Astrocyte (in vitro differentiated cells and primary cell): ENCODE results near the gene UNC5C. TPM values are rescaled to one million over a fixed set of nuclear protein-coding genes. Genes with fewer than 3 reads are reported as not detected.

Source experiments
- DNase-seq: peaks from one replicate; pipeline ENCODE4 v3.0.0-alpha.2; 2010; ENCODE audit warnings: low read depth
- FAIRE-seq: peaks from 2 replicates; lab custom pipeline; 2011; peaks lifted over from hg19 to GRCh38; lab: Jason Lieb, UNC
- H2AFZ ChIP-seq: 2 replicates; pipeline ENCODE4 v1.6.0; 2012; ENCODE audit warnings: low read depth, low read length, inconsistent platforms
- H3K27ac ChIP-seq: 2 replicates; pipeline ENCODE4 v1.5.1; 2011; ENCODE audit warnings: low read depth, low read length, inconsistent platforms
- H3K27me3 ChIP-seq: 2 replicates; pipeline ENCODE4 v1.6.0; 2011; ENCODE audit warnings: low read length, inconsistent platforms; ENCODE audit not compliant: insufficient read depth
- H3K36me3 ChIP-seq: 2 replicates; pipeline ENCODE4 v1.5.1; 2011; ENCODE audit warnings: low read length, inconsistent platforms; ENCODE audit not compliant: insufficient read depth
- H3K4me1 ChIP-seq: 2 replicates; pipeline ENCODE4 v1.5.1; 2011; ENCODE audit warnings: low read length, inconsistent platforms; ENCODE audit not compliant: insufficient read depth
- H3K4me2 ChIP-seq: 2 replicates; pipeline ENCODE4 v1.6.0; 2012; ENCODE audit warnings: low read length, inconsistent platforms
- H3K4me3 ChIP-seq: 2 replicates; pipeline ENCODE4 v1.5.1; 2011; ENCODE audit warnings: low read depth, mild to moderate bottlenecking, low read length, inconsistent platforms; ENCODE audit not compliant: insufficient read depth
- H3K79me2 ChIP-seq: 2 replicates; pipeline ENCODE4 v1.6.0; 2012; ENCODE audit warnings: mild to moderate bottlenecking, low read length, inconsistent platforms; ENCODE audit not compliant: insufficient read depth
- H3K9ac ChIP-seq: 2 replicates; pipeline ENCODE4 v1.6.0; 2012; ENCODE audit warnings: mild to moderate bottlenecking, low read length, inconsistent platforms
- H3K9me3 ChIP-seq: 2 replicates; pipeline ENCODE4 v1.5.1; 2012; ENCODE audit warnings: low read depth, mild to moderate bottlenecking, low read length, inconsistent platforms; ENCODE audit not compliant: insufficient read depth
- H4K20me1 ChIP-seq: 2 replicates; pipeline ENCODE4 v1.6.0; 2012; ENCODE audit warnings: low read length, inconsistent platforms; ENCODE audit not compliant: insufficient read depth
- H3K27ac Mint-ChIP-seq: one replicate; pipeline ENCODE4 v1.8.0; 2021; ENCODE audit warnings: mild to moderate bottlenecking, mixed read lengths; ENCODE audit not compliant: unreplicated experiment
- H3K27me3 Mint-ChIP-seq: one replicate; pipeline ENCODE4 v1.8.0; 2021; ENCODE audit warnings: low read depth, mixed read lengths; ENCODE audit not compliant: unreplicated experiment
- H3K36me3 Mint-ChIP-seq: one replicate; pipeline ENCODE4 v1.8.0; 2021; ENCODE audit warnings: low read depth, mixed read lengths; ENCODE audit not compliant: unreplicated experiment
- H3K4me1 Mint-ChIP-seq: one replicate; pipeline ENCODE4 v1.8.0; 2021; ENCODE audit warnings: low read depth, mixed read lengths; ENCODE audit not compliant: unreplicated experiment
- H3K4me3 Mint-ChIP-seq: one replicate; pipeline ENCODE4 v1.8.0; 2021; ENCODE audit warnings: mild to moderate bottlenecking, moderate library complexity, mixed read lengths; ENCODE audit not compliant: unreplicated experiment
- H3K9me3 Mint-ChIP-seq: one replicate; pipeline ENCODE4 v1.8.0; 2021; ENCODE audit warnings: mild to moderate bottlenecking, mixed read lengths; ENCODE audit not compliant: unreplicated experiment
- EZH2 ChIP-seq: IDR thresholded peaks from 2 replicates; pipeline ENCODE4 v1.6.1; 2012; ENCODE audit warnings: mild to moderate bottlenecking, low read length, inconsistent platforms; ENCODE audit not compliant: insufficient read depth
- total RNA-seq: library from RNA; stranded (reverse); gene quantifications from 2 replicates; pipeline ENCODE4 v1.2.1, GENCODE V29; 2021
- TF ChIP-seq, protein P1 (sequence below): IDR thresholded peaks from 2 replicates; pipeline ENCODE4 v1.5.1; 2011; ENCODE audit warnings: low read depth, mild to moderate bottlenecking, inconsistent platforms, low read length, moderate library complexity; ENCODE audit not compliant: insufficient read depth

The UNC5C gene
- total RNA-seq, 1 donor from 2014 or later: 3.1 TPM

DNA sequence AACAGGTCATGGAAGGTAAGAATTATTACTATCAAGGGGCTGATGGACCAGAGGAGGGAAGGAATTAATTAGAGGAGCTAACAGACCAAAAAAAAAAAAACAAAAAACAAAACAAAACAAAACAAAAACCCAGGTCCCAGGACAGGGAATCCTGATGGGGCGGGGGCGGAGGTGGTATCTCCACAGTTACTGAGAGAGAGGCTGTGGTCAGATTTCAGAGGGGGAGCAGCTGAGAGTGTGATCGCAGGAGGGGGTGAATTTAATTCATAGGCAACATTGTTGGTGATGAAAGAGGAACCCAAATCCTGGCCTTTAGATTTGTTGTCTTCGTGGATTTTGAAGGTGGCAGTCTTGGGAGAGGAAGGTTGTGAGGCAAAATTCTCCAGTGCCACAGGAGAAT is 389.4 kb downstream of the UNC5C start:
- Histone ChIP-seq H3K36me3 (no peaks in the 10 kb centered on the region), H3K9ac (no peak overlapping the region), H3K27me3 (no peaks in the 10 kb centered on the region), H3K4me1 (no peaks in the 10 kb centered on the region), H3K79me2 (no peaks in the 10 kb centered on the region), H3K4me3 (no peak overlapping the region), H3K4me2 (no peak overlapping the region), H3K9me3 (no peaks in the 10 kb centered on the region), H3K27ac (no peak overlapping the region), H4K20me1 (no peaks in the 10 kb centered on the region), H2AFZ (no peak overlapping the region)
- TF ChIP-seq EZH2: no peak
- TF ChIP-seq, protein P1, sequence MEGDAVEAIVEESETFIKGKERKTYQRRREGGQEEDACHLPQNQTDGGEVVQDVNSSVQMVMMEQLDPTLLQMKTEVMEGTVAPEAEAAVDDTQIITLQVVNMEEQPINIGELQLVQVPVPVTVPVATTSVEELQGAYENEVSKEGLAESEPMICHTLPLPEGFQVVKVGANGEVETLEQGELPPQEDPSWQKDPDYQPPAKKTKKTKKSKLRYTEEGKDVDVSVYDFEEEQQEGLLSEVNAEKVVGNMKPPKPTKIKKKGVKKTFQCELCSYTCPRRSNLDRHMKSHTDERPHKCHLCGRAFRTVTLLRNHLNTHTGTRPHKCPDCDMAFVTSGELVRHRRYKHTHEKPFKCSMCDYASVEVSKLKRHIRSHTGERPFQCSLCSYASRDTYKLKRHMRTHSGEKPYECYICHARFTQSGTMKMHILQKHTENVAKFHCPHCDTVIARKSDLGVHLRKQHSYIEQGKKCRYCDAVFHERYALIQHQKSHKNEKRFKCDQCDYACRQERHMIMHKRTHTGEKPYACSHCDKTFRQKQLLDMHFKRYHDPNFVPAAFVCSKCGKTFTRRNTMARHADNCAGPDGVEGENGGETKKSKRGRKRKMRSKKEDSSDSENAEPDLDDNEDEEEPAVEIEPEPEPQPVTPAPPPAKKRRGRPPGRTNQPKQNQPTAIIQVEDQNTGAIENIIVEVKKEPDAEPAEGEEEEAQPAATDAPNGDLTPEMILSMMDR: no peak
- DNase-seq (no peak), FAIRE-seq (no peak)
- Mint-ChIP-seq H3K9me3 (no peaks in the 10 kb centered on the region), H3K36me3 (peaks cover 12% of the 10 kb centered on the region), H3K27ac (no peak overlapping the region), H3K27me3 (no peaks in the 10 kb centered on the region), H3K4me1 (peaks cover 13% of the 10 kb centered on the region), H3K4me3 (no peak overlapping the region)

DNA sequence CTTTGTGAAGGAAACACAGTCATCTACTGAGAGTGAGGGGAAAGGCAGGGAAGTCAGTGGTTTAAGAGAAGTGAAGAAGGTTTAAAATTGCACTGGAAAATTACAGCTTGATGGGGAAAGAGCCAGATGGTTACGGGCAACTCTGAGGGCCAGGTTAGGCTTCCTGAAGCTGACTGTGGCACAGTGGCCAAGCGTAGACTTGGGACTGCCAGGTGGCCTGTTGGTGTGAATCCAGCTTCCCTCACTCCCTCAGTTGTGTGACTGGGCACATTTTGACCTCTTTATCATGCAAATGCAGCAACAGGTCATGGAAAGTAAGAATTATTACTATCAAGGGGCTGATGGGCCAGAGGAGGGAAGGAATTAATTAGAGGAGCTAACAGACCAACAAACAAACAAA is 390.1 kb downstream of the UNC5C start:
- Histone ChIP-seq H3K4me3 (no peak overlapping the region), H4K20me1 (no peaks in the 10 kb centered on the region), H3K36me3 (no peaks in the 10 kb centered on the region), H3K79me2 (no peaks in the 10 kb centered on the region), H3K9me3 (no peaks in the 10 kb centered on the region), H3K27me3 (no peaks in the 10 kb centered on the region), H3K9ac (no peak overlapping the region), H3K27ac (no peak overlapping the region), H2AFZ (no peak overlapping the region), H3K4me1 (no peaks in the 10 kb centered on the region), H3K4me2 (no peak overlapping the region)
- Mint-ChIP-seq H3K27ac (no peak overlapping the region), H3K4me1 (peaks cover 13% of the 10 kb centered on the region), H3K4me3 (no peak overlapping the region), H3K36me3 (peaks cover 12% of the 10 kb centered on the region), H3K9me3 (no peaks in the 10 kb centered on the region), H3K27me3 (no peaks in the 10 kb centered on the region)
- TF ChIP-seq EZH2: no peak
- TF ChIP-seq, protein P1: no peak
- DNase-seq (no peak), FAIRE-seq (no peak)

DNA sequence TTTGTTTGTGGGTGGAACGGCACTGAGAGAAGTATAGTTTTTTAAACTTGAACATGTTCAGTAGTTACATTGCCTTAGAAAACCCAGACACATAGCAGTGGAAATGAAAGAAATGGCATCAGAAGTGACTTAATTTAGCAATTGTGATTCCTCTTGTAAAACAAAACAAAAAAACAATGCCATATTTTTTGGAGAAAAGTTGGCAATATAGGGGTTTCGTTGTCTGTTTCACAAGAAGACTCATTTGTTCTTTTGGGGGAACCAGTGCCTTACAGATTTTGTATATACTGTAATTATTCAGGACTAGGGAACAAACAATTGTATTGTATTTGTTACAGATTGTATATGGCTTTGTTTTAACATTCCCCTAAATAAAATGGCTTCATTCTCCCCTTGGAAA is 390.7 kb downstream of the UNC5C start:
- Mint-ChIP-seq H3K36me3 (peaks cover 12% of the 10 kb centered on the region), H3K9me3 (no peaks in the 10 kb centered on the region), H3K27me3 (no peaks in the 10 kb centered on the region), H3K4me3 (no peak overlapping the region), H3K27ac (no peak overlapping the region), H3K4me1 (peaks cover 17% of the 10 kb centered on the region)
- no peak overlapping the region for H3K4me3 ChIP-seq
- no peaks in the 10 kb centered on the region for H3K79me2 ChIP-seq
- no peaks in the 10 kb centered on the region for H4K20me1 ChIP-seq
- no peak overlapping the region for H3K9ac ChIP-seq
- DNase-seq: no peak
- H3K4me1 ChIP-seq: no peaks in the 10 kb centered on the region
- H3K4me2 ChIP-seq: no peak overlapping the region
- no peaks in the 10 kb centered on the region for H3K9me3 ChIP-seq
- no peaks in the 10 kb centered on the region for H3K36me3 ChIP-seq
- no peak for FAIRE-seq
- H2AFZ ChIP-seq: no peak overlapping the region
- no peak overlapping the region for H3K27ac ChIP-seq
- H3K27me3 ChIP-seq: no peaks in the 10 kb centered on the region
- TF ChIP-seq, protein P1: no peak
- TF ChIP-seq EZH2: no peak
